Gastroesophageal sphincter (tissue), 3 donors: ENCODE measurements around the gene PAX4.

ENCODE experiments used
- CTCF ChIP-seq, 4 experiments: fragments of 200-600 bp in 2 of 4; fragments of 450-650 bp in 2 of 4; sonication (generic) in 1 of 4; IDR thresholded peaks; one replicate each; pipeline ENCODE4 v1.5.1; 2017 to 2019; ENCODE audit warnings: antibody characterized with exemption in 4 of 4, mild to moderate bottlenecking in 2 of 4, moderate library complexity in 2 of 4
- EP300 ChIP-seq: sonication (generic); formaldehyde crosslinking; IDR thresholded peaks from one replicate; pipeline ENCODE4 v1.6.1; 2017; ENCODE audit warnings: antibody characterized with exemption, mild to moderate bottlenecking
- POLR2A ChIP-seq, 2 donors: fragments of 450-650 bp; IDR thresholded peaks; one replicate each; pipeline ENCODE4 v1.6.1; 2017; ENCODE audit warnings: antibody characterized with exemption in 2 of 2, mild to moderate bottlenecking in 2 of 2, moderate library complexity in 1 of 2
- POLR2AphosphoS5 ChIP-seq: sonication (generic); formaldehyde crosslinking; IDR thresholded peaks from one replicate; pipeline ENCODE4 v1.6.1; 2017; ENCODE audit warnings: antibody characterized with exemption

GRCh38 chr7:127657500-127657899 lies 39.6 kb upstream of the PAX4 start:
- TF ChIP-seq CTCF (IDR thresholded peaks at IDR 0.05) (no peak), EP300 (no peak), POLR2A (IDR thresholded peaks at IDR 0.05) (no peak), POLR2AphosphoS5 (no peak)
